NOMO-1 (cell line): ENCODE data around the gene SRP68.
"Not testable (repeated sequence)": the region's sequence is repeated elsewhere in the genome, so short reads cannot be mapped to it uniquely, and the experiment has no call there.

ENCODE experiments used
- DNase-seq, 2 experiments: peaks; one replicate each; lab custom pipeline; 2025; ENCODE audit not compliant: unreplicated experiment in 2 of 2; lab: John Stamatoyannopoulos, UW

Gene SRP68

GRCh38 chr17:76048025-76048605, 24.2 kb downstream of the SRP68 start:
- peak; percentile 31 to 34 for DNase-seq

GRCh38 chr17:76046064-76046463, 26.3 kb downstream of the SRP68 start:
- no peak for DNase-seq

- DNase-seq, result not testable (repeated sequence)
Measured at GRCh38 chr17:76044475-76045007, 27.8 kb downstream of the SRP68 start.

DNA sequence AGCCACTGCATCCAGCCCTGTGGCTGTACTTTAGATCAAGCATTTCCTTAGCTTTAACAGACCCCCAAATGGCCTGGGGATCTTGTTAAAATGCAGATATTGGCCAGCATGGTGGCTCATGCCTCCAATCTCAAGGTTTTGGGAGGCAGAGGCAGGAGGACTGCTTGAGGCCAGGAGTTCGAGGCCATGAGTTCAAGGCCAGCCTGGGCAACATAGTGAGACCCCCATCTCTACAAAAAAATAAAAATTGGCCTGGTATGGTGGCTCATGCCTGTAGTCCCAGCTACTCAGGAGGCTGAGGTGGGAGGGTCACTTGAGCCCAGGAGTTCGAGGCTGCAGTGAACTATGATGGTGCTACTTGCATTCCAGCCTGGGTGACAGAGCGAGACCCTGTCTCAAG, 29.4 kb downstream of the SRP68 start:
- DNase-seq, result not testable (repeated sequence)

GRCh38 chr17:76040376-76040775, 31.9 kb downstream of the SRP68 start:
- DNase-seq, result no peak

DNA sequence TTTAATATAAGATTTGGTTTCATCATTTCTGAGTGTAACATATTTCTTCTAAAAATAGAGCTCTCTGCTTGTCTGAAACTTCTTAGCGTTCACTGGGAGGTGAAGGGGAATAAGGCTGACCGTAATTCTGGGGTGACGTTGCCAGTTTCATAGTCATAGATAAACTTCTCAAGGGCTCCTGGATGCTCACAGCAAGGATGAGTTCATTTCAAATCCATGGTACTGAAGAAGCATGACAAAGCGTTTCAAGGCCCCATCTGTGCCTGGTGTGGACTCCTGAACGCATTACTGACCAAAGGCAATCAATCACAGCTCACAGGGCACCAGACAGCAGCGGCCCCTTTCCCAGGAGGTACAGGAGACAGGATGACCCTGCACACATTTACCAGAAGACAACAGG, 33.2 kb downstream of the SRP68 start:
- no peak for DNase-seq

DNA sequence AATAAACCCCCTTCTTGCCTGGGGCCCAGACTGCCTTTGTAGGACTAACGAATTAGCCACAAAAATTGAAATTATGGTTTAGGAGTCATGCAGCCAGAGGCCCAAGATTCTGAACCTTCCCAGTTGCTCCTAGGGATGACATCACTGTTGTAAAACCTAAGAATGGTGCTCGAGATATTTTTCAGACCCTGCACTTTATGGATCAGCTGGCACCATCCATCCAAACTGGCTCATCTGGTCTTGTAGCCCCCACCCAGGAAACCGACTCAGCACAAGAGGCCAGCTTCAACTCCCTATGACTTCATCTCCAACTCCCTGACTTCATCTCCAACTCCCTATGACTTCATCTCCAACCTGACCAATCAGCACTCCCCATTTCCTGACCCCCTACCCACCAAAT, 34.3 kb downstream of the SRP68 start:
- DNase-seq, result no peak

- DNase-seq, result no peak
Measured at GRCh38 chr17:76036497-76037261, 35.6 kb downstream of the SRP68 start.

DNA sequence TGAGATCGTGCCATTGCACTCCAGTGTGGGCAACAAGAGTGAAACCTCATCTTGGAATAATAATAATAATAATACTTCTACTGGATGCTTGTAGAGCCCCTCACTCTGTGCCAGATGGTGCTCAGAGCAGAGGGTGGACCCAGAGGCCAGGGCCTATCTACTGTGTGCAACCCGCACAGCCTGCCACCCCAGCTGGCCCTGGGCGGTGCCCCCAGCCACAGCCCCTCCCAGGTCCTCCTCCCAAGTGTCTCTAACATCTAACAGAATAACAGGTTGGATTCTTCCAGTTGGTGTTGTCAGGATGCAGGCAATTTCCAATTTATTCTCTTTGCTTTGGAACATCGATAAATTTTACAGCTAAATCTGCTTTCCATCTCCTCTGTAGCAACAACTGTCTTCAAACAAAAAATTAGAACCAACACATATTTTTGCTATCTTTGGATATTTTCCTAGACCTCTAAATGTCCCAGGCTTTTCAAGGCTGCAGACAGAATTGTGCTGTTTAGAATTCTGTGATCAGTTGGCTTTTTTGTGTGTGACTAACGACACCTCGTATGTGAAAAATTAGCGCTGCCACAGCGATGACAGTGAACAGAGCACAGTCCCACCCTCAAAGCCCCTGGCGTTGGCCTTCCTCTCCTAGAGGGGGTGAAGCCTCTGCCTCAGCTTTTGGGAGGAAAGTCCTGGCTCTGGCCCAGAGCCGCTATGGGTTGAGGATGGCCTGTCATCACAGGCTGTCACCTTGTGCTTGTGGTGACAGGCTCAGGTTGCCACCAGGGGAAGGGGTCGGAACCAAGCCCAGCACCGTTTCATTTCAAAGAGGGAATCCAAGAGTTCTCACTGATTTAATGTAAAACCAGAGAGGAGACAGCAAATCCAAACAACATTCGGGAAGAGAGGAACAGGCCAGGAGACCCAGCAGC, 37.6 kb downstream of the SRP68 start:
- no peak for DNase-seq

GRCh38 chr17:76033139-76033538, 39.2 kb downstream of the SRP68 start:
- DNase-seq, result no peak

GRCh38 chr17:76032780-76033108, 39.6 kb downstream of the SRP68 start:
- no peak for DNase-seq

DNA sequence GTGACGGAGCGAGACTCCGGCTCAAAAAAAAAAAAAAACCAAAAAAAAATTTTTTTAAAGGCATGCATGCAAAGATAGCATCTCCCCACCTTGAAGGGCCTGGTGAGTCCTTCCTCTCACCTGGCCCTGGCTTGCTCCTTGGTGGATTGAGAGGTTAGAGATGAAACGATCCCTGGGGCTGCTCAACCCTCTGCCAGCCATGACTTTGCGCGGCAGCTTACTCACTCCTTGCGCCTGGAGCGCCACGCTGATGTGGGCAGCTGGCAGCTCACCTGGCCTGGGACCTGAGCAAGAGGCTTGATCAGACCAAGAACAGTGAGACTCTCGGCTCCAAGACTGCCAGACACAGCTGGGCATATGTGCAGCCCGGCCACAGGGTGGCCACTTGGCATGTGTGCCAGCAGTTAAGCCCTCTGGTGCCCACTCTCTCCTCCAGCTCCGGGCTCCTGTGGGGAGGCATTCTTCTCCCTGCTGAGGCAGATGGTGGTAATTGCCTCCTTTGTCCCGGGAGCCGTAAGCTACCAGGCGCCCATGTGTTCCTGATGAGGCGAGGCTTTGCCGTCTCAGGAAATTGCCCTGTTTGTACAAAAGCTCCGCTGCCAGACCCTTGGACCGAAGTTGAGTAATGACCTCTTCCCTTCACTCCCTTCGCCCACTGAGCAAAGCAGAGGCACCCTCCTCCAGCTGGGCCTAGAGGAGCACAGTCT, 40.1 kb downstream of the SRP68 start:
- DNase-seq, result no peak

DNA sequence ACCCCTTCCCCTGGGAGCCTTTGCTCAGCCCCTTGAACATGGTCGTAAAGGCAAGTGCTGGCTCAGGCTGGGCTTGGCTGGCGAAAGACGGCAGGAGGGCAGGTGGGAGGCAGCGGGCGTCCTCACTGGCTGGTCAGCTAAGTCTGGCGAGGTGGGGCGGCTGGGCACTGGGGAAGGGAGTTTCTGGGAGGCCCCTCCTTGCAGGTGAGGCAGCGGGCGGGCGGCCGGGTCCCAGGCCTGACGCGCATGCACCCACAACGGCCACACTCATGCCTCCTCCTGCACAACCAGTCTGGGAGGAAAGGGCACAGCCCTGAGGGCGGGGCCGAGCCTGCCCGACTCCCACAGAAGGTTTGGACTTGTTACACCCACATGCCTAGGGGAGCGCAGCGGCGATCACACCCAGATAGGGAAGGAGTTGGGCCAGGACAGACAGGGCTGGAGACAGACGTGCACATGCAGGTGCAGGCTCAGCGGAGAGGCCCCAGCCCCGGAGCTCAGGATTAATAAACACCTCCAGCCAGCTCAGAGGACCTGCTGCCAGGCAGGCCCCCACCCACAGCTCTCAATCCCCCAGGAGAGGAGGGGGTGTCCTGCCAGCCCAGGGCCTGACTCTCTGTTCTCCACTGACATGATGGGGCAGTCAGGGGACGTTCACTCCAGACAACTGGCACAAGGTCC, 45.0 kb downstream of the SRP68 start, which contains the start of gene EVPL:
Gene EVPL, minus strand, starts transcription at position 148 of the 681 bp plus-strand sequence. Its CDS starts 108 bp downstream, at position 40.
- DNase-seq, result no peak

GRCh38 chr17:76026714-76027158, 45.6 kb downstream of the SRP68 start:
- DNase-seq, result no peak

- no peak for DNase-seq
Measured at GRCh38 chr17:76025294-76025693, 47.0 kb downstream of the SRP68 start.

DNA sequence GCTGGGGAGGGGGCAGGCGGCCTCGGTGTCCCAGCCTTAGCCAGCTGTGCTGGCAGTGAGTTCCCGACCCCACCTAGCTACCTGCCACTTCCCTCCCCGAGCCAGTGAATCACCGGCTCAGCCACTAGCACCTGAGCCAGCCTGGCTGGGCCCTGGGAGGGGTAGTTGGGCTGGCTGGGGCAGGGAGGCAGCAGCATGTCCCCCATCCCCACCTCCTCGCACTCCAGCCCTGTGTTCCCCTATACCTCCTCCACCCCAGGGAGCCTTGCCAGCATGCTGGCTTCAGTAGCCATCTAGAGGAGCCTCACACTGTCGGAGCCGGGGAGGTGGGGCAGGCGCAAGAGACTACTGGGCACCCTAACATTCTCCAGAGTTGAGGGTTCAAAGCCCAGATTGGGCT, 48.0 kb downstream of the SRP68 start:
- DNase-seq, result no peak

DNA sequence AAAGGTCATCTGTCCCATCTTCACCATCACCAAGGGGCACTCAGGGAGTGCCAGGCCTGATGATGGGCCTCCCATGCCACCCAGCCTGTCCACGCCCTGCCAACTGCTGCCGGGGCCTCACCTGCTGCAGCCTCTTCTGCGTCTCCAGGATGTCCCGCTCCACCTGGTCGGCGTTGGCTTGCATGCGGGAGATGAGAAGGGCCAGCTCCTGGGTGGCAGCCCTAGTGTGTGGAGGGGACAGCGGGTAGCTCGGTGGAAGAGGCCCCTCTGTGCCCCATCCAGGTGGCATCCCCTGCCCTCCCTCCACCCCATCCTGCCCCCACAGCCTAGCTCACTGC, 48.4 kb downstream of the SRP68 start:
- DNase-seq, result no peak

DNA sequence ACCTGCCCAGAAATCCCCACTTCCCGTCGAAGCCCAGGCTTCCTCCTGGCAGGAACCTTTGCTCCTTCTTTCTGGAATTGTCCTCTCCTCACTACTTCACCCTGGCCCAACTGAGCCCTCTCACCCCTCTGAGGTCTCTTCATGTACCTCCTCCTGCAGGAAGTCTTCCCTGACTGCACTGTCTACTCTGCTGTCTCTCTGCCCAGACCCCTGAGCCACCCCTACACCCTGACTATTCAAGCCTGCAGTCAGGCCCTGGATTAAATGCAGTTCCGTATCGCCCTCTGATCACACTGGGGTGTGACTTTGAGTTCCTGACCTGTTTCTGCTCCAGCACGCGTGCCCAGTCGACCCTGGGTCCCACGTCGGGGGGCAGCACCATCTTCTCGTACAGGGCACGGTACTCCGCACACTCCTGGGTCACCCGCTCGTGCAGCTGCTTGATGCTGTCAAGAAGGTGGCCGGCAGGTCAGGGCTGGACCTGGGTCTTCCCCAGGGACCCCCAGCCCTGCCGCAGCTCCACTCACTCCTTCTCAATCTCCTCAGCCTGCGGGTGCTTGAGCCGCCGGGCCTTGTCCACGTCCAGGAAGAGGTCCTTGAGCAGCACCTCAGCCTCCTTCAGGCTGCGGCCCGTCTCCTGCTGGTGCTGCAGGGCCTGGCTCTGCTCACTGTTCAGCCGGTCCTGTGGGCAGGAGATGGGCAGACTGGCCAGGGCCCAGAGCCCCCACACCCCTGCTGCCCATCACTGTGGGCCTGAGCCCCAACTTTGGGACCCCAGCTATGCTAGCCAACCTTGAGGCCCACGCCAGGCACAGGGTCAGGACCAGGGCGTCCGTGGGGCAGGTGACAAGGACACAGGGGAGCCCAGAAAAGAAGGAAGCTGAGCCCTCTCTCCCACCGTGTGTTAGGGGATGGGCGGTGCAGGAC, 49.1 kb downstream of the SRP68 start:
- no peak for DNase-seq

- DNase-seq, result no peak
Measured at GRCh38 chr17:76022285-76022684, 50.0 kb downstream of the SRP68 start.
